Activated CD8-positive, alpha-beta memory T cell treated with anti-CD3 and anti-CD28 coated beads for 36 hours (primary cell): Measurements from ENCODE around the gene FIBIN. TPM values are rescaled to one million over a fixed set of nuclear protein-coding genes. Genes with fewer than 3 reads are reported as not detected.
"Not testable (repeated sequence)": the region's sequence is repeated elsewhere in the genome, so short reads cannot be mapped to it uniquely, and the experiment has no call there.

Source experiments
- CTCF ChIA-PET: fragments of 350-600 bp; sonication (Branson Sonifier 250); formaldehyde crosslinking; loops from one replicate; lab custom pipeline; 2021; ENCODE audit warnings: antibody characterized with exemption; lab: Charles Lee
- POLR2A ChIA-PET: fragments of 350-600 bp; sonication (Branson Sonifier 250); formaldehyde crosslinking; loops from one replicate; lab custom pipeline; 2021; ENCODE audit warnings: antibody characterized with exemption; lab: Charles Lee
- total RNA-seq, 2 experiments: library from RNA; stranded (reverse); gene quantifications; one replicate each; pipeline ENCODE4 v1.2.3, GENCODE V29; 2021

FIBIN gene
- total RNA-seq, 2 experiments from 2014 or later = not detected

- ChIA-PET POLR2A (no interaction called here), CTCF (no interaction called here)
Measured at GRCh38 chr11:26974996-26975395, 18.9 kb upstream of the FIBIN start.

GRCh38 chr11:26976389-26976788 is 17.5 kb upstream of the FIBIN start:
- ChIA-PET CTCF (no interaction called here), POLR2A (no interaction called here)

- CTCF ChIA-PET, POLR2A ChIA-PET: not testable (repeated sequence)
Measured at GRCh38 chr11:26977209-26977608, 16.7 kb upstream of the FIBIN start.

- CTCF ChIA-PET = no interaction called here
- POLR2A ChIA-PET = no interaction called here
Measured at GRCh38 chr11:26983645-26984044, 10.3 kb upstream of the FIBIN start.

GRCh38 chr11:26985470-26985869 is 8.4 kb upstream of the FIBIN start:
- ChIA-PET POLR2A (no interaction called here), CTCF (no interaction called here)

GRCh38 chr11:26985943-26986342 is 8.0 kb upstream of the FIBIN start:
- ChIA-PET POLR2A (no interaction called here), CTCF (no interaction called here)

- CTCF ChIA-PET = no interaction called here
- POLR2A ChIA-PET = no interaction called here
Measured at GRCh38 chr11:26987272-26987671, 6.6 kb upstream of the FIBIN start.

GRCh38 chr11:26987731-26988130 is 6.2 kb upstream of the FIBIN start:
- POLR2A ChIA-PET = no interaction called here
- CTCF ChIA-PET = no interaction called here

GRCh38 chr11:26992031-26992541 is 1.8 kb upstream of the FIBIN start:
- CTCF ChIA-PET = no interaction called here
- POLR2A ChIA-PET = no interaction called here

GRCh38 chr11:26994631-26995095 is 751 bp downstream of the FIBIN start:
- POLR2A ChIA-PET = no interaction called here
- CTCF ChIA-PET = no interaction called here

- POLR2A ChIA-PET = no interaction called here
- CTCF ChIA-PET = no interaction called here
Measured at GRCh38 chr11:26995701-26996460, 2.0 kb downstream of the FIBIN start.

GRCh38 chr11:26997378-26997777 is 3.5 kb downstream of the FIBIN start:
- ChIA-PET POLR2A (no interaction called here), CTCF (no interaction called here)

- CTCF ChIA-PET, POLR2A ChIA-PET: not testable (repeated sequence)
Measured at GRCh38 chr11:27001136-27001730, 7.3 kb downstream of the FIBIN start.

- ChIA-PET CTCF (interaction anchor here (0.5 kb wide), 1 partner anchor 353 kb away, joined by 3 read pairs; no protein-coding TSS in a partner anchor), POLR2A (no interaction called here)
Measured at GRCh38 chr11:27002431-27002830, 8.5 kb downstream of the FIBIN start.

- ChIA-PET CTCF (interaction anchor here (0.5 kb wide), 1 partner anchor 353 kb away, joined by 3 read pairs; no protein-coding TSS in a partner anchor), POLR2A (no interaction called here)
Measured at GRCh38 chr11:27002838-27003237, 8.9 kb downstream of the FIBIN start.

- ChIA-PET CTCF (no interaction called here), POLR2A (no interaction called here)
Measured at GRCh38 chr11:27004103-27004502, 10.2 kb downstream of the FIBIN start.

- POLR2A ChIA-PET = no interaction called here
Measured at GRCh38 chr11:27008811-27009535, 15.1 kb downstream of the FIBIN start.

GRCh38 chr11:27011560-27012233 is 17.8 kb downstream of the FIBIN start:
- CTCF ChIA-PET = no interaction called here
- POLR2A ChIA-PET = no interaction called here

More at GRCh38 chr11:27008811-27009535, 15.1 kb downstream of the FIBIN start:
- CTCF ChIA-PET = interaction anchor here (0.7 kb wide), 1 partner anchor 27 kb away, joined by 3 read pairs; no protein-coding TSS in a partner anchor

GRCh38 chr11:27012234-27012921 is 18.5 kb downstream of the FIBIN start:
- POLR2A ChIA-PET = no interaction called here
- CTCF ChIA-PET = no interaction called here
